IMR-90 (cell line): ENCODE results near the gene ARHGAP24. TPM values are rescaled to one million over a fixed set of nuclear protein-coding genes. Genes with fewer than 3 reads are reported as not detected.

Source experiments
- ATAC-seq: fragments of 200-7000 bp; cut with Tn5 transposase; 2 replicates; pipeline ENCODE4 v1.9.1; 2020; ENCODE audit warnings: low read depth, mild to moderate bottlenecking, moderate library complexity
- BruUV-seq: library from RNA; stranded (reverse); fragments of 400-500 nt; replicated peaks from 2 replicates; lab custom pipeline; 2021; lab: Mats Ljungman, UMichigan
- CTCF ChIA-PET: fragments of 300-600 bp; formaldehyde crosslinking; extraction: SDS; loops from one replicate; lab custom pipeline; 2021; ENCODE audit warnings: antibody characterized with exemption; lab: Yijun Ruan, JAX
- POLR2A ChIA-PET: fragments of 300-600 bp; sonication (Branson Sonifier 250); formaldehyde crosslinking; loops from one replicate; lab custom pipeline; 2022; ENCODE audit warnings: antibody characterized with exemption; ENCODE audit not compliant: unreplicated experiment; lab: Charles Lee
- DNase-seq: peaks from one replicate; pipeline ENCODE4 v3.0.0; 2013
- H2AFZ ChIP-seq: replicated peaks from 2 replicates; pipeline ENCODE3; 2013; ENCODE audit warnings: low read length, mild to moderate bottlenecking; ENCODE audit not compliant: poor library complexity
- H2AK5ac ChIP-seq: 2 replicates; pipeline ENCODE4 v1.6.1; 2013; ENCODE audit warnings: low read depth, low read length, inconsistent platforms
- H2AK9ac ChIP-seq: replicated peaks from 2 replicates; pipeline ENCODE3; 2013; ENCODE audit warnings: mild to moderate bottlenecking, low read depth, low read length, moderate library complexity; ENCODE audit not compliant: poor library complexity
- H2BK120ac ChIP-seq: 2 replicates; pipeline ENCODE4 v1.6.1; 2013; ENCODE audit warnings: low read depth, low read length, inconsistent platforms
- H2BK15ac ChIP-seq: 3 replicates; pipeline ENCODE4 v1.6.1; 2013; ENCODE audit warnings: low read depth, low read length, inconsistent platforms
- H2BK20ac ChIP-seq: 2 replicates; pipeline ENCODE4 v1.6.1; 2013; ENCODE audit warnings: low read depth, mild to moderate bottlenecking, inconsistent platforms, low read length, moderate library complexity
- H2BK5ac ChIP-seq: 2 replicates; pipeline ENCODE4 v1.6.1; 2013; ENCODE audit warnings: mild to moderate bottlenecking, low read depth, low read length, inconsistent platforms; ENCODE audit not compliant: poor library complexity, severe bottlenecking
- H3K14ac ChIP-seq: replicated peaks from 2 replicates; pipeline ENCODE4 v1.6.1; 2013; ENCODE audit warnings: low read depth, low read length, inconsistent platforms
- H3K18ac ChIP-seq: 2 replicates; pipeline ENCODE4 v1.6.1; 2013; ENCODE audit warnings: low read depth, low read length, control low read depth
- H3K23ac ChIP-seq: 2 replicates; pipeline ENCODE4 v1.6.1; 2013; ENCODE audit warnings: low read depth, low read length, inconsistent platforms
- H3K27ac ChIP-seq: 2 replicates; pipeline ENCODE4 v1.5.1; 2013; ENCODE audit warnings: mild to moderate bottlenecking, control low read depth, low read length; ENCODE audit not compliant: insufficient read depth
- H3K27me3 ChIP-seq: 2 replicates; pipeline ENCODE4 v1.6.1; 2013; ENCODE audit warnings: low read length; ENCODE audit not compliant: control insufficient read depth, insufficient read depth
- H3K36me3 ChIP-seq: 2 replicates; pipeline ENCODE4 v1.6.1; 2013; ENCODE audit warnings: low read length, mixed read lengths; ENCODE audit not compliant: control insufficient read depth, insufficient read depth
- H3K4ac ChIP-seq: 2 replicates; pipeline ENCODE4 v1.6.1; 2013; ENCODE audit warnings: low read depth, low read length, inconsistent platforms
- H3K4me1 ChIP-seq: 2 replicates; pipeline ENCODE4 v1.6.1; 2013; ENCODE audit warnings: low read length, mixed read lengths; ENCODE audit not compliant: control insufficient read depth, insufficient read depth
- H3K4me2 ChIP-seq: 2 replicates; pipeline ENCODE4 v1.6.1; 2013; ENCODE audit warnings: low read depth, mild to moderate bottlenecking, control low read depth, low read length, moderate library complexity
- H3K4me3 ChIP-seq: 2 replicates; pipeline ENCODE4 v1.5.1; 2013; ENCODE audit warnings: low read depth, mild to moderate bottlenecking, control low read depth, low read length, moderate library complexity; ENCODE audit not compliant: insufficient read depth
- H3K56ac ChIP-seq: 2 replicates; pipeline ENCODE4 v1.6.1; 2013; ENCODE audit warnings: low read length, inconsistent platforms; ENCODE audit not compliant: insufficient read depth; ENCODE audit errors: extremely low read depth
- H3K79me1 ChIP-seq, 2 experiments: 2 replicates each; pipeline ENCODE4 v1.6.1; 2013; ENCODE audit warnings: low read length in 2 of 2, inconsistent platforms in 1 of 2, low read depth in 1 of 2
- H3K9ac ChIP-seq: 2 replicates; pipeline ENCODE4 v1.6.1; 2013; ENCODE audit warnings: low read depth, low read length, control low read depth
- H3K9me1 ChIP-seq: 2 replicates; pipeline ENCODE4 v1.6.1; 2013; ENCODE audit warnings: low read length, inconsistent platforms; ENCODE audit not compliant: insufficient read depth
- H3K9me3 ChIP-seq: 2 replicates; pipeline ENCODE4 v1.6.1; 2013; ENCODE audit warnings: low read length; ENCODE audit not compliant: control insufficient read depth, insufficient read depth
- H4K20me1 ChIP-seq: 2 replicates; pipeline ENCODE4 v1.6.1; 2013; ENCODE audit warnings: low read length, inconsistent platforms; ENCODE audit not compliant: insufficient read depth
- H4K5ac ChIP-seq: 2 replicates; pipeline ENCODE4 v1.6.1; 2013; ENCODE audit warnings: mild to moderate bottlenecking, low read depth, low read length, control low read depth
- H4K8ac ChIP-seq, 2 experiments: 2 replicates each; pipeline ENCODE4 v1.6.1; 2013; ENCODE audit warnings: low read depth in 2 of 2, low read length in 2 of 2, control low read depth in 1 of 2, inconsistent platforms in 1 of 2
- H4K91ac ChIP-seq: 2 replicates; pipeline ENCODE4 v1.6.1; 2013; ENCODE audit warnings: low read depth, low read length, inconsistent platforms; ENCODE audit not compliant: insufficient read depth
- BHLHE40 ChIP-seq: fragments of 150-350 bp; IDR thresholded peaks from 2 replicates; pipeline ENCODE4 v1.6.1; 2016; ENCODE audit warnings: mild to moderate bottlenecking, low read depth, low read length
- CEBPB ChIP-seq: IDR thresholded peaks from 2 replicates; pipeline ENCODE4 v1.6.1; 2012; ENCODE audit warnings: low read depth, low read length, improper control_type of control experiment
- CHD1 ChIP-seq: IDR thresholded peaks from 2 replicates; pipeline ENCODE4 v1.6.1; 2012; ENCODE audit warnings: low read depth, low read length, improper control_type of control experiment
- FOS ChIP-seq: fragments of 150-350 bp; IDR thresholded peaks from 2 replicates; pipeline ENCODE4 v1.6.1; 2016; ENCODE audit warnings: low read depth, low read length
- MAFK ChIP-seq: IDR thresholded peaks from 2 replicates; pipeline ENCODE4 v1.6.1; 2012; ENCODE audit warnings: low read depth, low read length, improper control_type of control experiment
- MAZ ChIP-seq: IDR thresholded peaks from 2 replicates; pipeline ENCODE4 v1.6.1; 2012; ENCODE audit warnings: low read depth, mild to moderate bottlenecking, low read length, improper control_type of control experiment, moderate library complexity, borderline replicate concordance
- MXI1 ChIP-seq: IDR thresholded peaks from 2 replicates; pipeline ENCODE4 v1.6.1; 2012; ENCODE audit warnings: low read depth, mild to moderate bottlenecking, low read length, moderate library complexity, borderline replicate concordance
- NFE2L2 ChIP-seq: fragments of 150-350 bp; IDR thresholded peaks from 2 replicates; pipeline ENCODE4 v1.6.1; 2016; ENCODE audit warnings: low read depth, mild to moderate bottlenecking, low read length
- POLR2A ChIP-seq: IDR thresholded peaks from 2 replicates; pipeline ENCODE4 v1.6.1; 2012; ENCODE audit warnings: mild to moderate bottlenecking, low read depth, low read length
- RAD21 ChIP-seq: IDR thresholded peaks from 2 replicates; pipeline ENCODE4 v1.6.1; 2012; ENCODE audit warnings: low read length, improper control_type of control experiment
- RCOR1 ChIP-seq: IDR thresholded peaks from 2 replicates; pipeline ENCODE4 v1.6.1; 2012; ENCODE audit warnings: mild to moderate bottlenecking, low read length, improper control_type of control experiment; ENCODE audit not compliant: insufficient replicate concordance
- RFX5 ChIP-seq: IDR thresholded peaks from 2 replicates; pipeline ENCODE4 v1.8.0; 2012; ENCODE audit warnings: low read depth, mild to moderate bottlenecking, low read length, moderate library complexity
- SMC3 ChIP-seq: fragments of 150-350 bp; IDR thresholded peaks from 2 replicates; pipeline ENCODE4 v1.6.1; 2016; ENCODE audit warnings: low read depth, mild to moderate bottlenecking, antibody characterized with exemption, low read length, moderate library complexity
- WGBS, 2 experiments: methylation state at CpG; one replicate each; pipeline versions ENCODE4 v1.1.5 to v1.1.7; 2013; ENCODE audit warnings: missing lambda C conversion rate in 2 of 2; ENCODE audit not compliant: insufficient read length in 1 of 2; ENCODE audit errors: extremely low coverage in 2 of 2; 5-methylcytosine and 5-hydroxymethylcytosine counted together
- dilution Hi-C: fragments of 300-500 bp; cut with HindIII; formaldehyde crosslinking; loops from one replicate; pipeline ENCODE4 v1.14.3; 2018; ENCODE audit warnings: low sequenced_read_pairs; ENCODE audit not compliant: unreplicated experiment
- in situ Hi-C: fragments of 300-500 bp; cut with MboI; formaldehyde crosslinking; loops from 3 replicates; pipeline ENCODE4 v1.14.3; 2019; ENCODE audit warnings: low sequenced_read_pairs, inconsistent platforms, mixed read lengths
- intact Hi-C: fragments of 100-400 bp; cut with micrococcal nuclease; formaldehyde crosslinking; loops from 2 replicates; pipeline ENCODE4 v1.10.0; 2022
- polyA plus RNA-seq, 3 experiments: library from polyadenylated mRNA; depleted of rRNA; stranded (reverse); fragments of >200 nt; gene quantifications; 2 replicates each; pipeline ENCODE4 v1.2.3, GENCODE V29; 2012; ENCODE audit warnings: low replicate concordance in 1 of 3
- total RNA-seq: library from RNA; depleted of rRNA; stranded (reverse); fragments of >200 nt; gene quantifications from 2 replicates; pipeline ENCODE4 v1.2.3, GENCODE V29; 2012
- TF ChIP-seq, protein P1 (sequence below): conservative IDR thresholded peaks from 2 replicates; pipeline ENCODE4 v1.5.1; 2012; ENCODE audit warnings: mild to moderate bottlenecking, low read depth, low read length, improper control_type of control experiment
- TF ChIP-seq, protein P2 (sequence below): fragments of 150-350 bp; IDR thresholded peaks from 2 replicates; pipeline ENCODE4 v1.6.1; 2017; ENCODE audit warnings: mild to moderate bottlenecking, antibody characterized with exemption, low read length, low read depth
- TF ChIP-seq, protein P3 (sequence below): fragments of 150-350 bp; IDR thresholded peaks from 2 replicates; pipeline ENCODE4 v1.6.1; 2016; ENCODE audit warnings: low read depth, mild to moderate bottlenecking, low read length, moderate library complexity, borderline replicate concordance

ARHGAP24 gene
- total and polyA plus RNA-seq, 2 of the 4 experiments (the other 2 are of a cell fraction): 11.9 to 24.0 TPM

DNA sequence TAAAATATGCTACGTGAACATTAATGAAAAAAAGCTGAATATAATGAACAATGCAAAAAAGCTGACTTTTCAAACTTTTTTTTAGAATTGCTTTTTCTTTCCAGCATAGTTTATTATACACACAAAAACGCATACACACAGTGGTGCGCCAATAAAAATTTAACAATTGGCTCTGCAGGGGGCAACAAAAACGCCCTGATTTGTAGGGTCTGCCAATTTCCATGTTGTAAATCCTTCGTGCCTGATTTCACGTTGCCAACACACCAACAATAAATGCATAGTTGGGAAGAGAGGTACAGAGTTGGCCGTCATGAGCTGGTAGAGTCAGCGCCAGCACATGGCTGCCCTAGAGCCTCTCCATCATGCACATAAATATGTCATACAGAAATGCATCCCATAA is 551.8 kb downstream of the ARHGAP24 start:
- TF ChIP-seq RAD21 (no peak), RCOR1 (no peak), MAZ (no peak), POLR2A (no peak), BHLHE40 (no peak), CHD1 (no peak), SMC3 (no peak), NFE2L2 (no peak), CEBPB (no peak), MXI1 (no peak), MAFK (no peak), FOS (no peak), RFX5 (no peak)
- TF ChIP-seq, protein P1, sequence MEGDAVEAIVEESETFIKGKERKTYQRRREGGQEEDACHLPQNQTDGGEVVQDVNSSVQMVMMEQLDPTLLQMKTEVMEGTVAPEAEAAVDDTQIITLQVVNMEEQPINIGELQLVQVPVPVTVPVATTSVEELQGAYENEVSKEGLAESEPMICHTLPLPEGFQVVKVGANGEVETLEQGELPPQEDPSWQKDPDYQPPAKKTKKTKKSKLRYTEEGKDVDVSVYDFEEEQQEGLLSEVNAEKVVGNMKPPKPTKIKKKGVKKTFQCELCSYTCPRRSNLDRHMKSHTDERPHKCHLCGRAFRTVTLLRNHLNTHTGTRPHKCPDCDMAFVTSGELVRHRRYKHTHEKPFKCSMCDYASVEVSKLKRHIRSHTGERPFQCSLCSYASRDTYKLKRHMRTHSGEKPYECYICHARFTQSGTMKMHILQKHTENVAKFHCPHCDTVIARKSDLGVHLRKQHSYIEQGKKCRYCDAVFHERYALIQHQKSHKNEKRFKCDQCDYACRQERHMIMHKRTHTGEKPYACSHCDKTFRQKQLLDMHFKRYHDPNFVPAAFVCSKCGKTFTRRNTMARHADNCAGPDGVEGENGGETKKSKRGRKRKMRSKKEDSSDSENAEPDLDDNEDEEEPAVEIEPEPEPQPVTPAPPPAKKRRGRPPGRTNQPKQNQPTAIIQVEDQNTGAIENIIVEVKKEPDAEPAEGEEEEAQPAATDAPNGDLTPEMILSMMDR: no peak
- TF ChIP-seq, protein P2, sequence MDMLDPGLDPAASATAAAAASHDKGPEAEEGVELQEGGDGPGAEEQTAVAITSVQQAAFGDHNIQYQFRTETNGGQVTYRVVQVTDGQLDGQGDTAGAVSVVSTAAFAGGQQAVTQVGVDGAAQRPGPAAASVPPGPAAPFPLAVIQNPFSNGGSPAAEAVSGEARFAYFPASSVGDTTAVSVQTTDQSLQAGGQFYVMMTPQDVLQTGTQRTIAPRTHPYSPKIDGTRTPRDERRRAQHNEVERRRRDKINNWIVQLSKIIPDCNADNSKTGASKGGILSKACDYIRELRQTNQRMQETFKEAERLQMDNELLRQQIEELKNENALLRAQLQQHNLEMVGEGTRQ: no peak
- TF ChIP-seq, protein P3, sequence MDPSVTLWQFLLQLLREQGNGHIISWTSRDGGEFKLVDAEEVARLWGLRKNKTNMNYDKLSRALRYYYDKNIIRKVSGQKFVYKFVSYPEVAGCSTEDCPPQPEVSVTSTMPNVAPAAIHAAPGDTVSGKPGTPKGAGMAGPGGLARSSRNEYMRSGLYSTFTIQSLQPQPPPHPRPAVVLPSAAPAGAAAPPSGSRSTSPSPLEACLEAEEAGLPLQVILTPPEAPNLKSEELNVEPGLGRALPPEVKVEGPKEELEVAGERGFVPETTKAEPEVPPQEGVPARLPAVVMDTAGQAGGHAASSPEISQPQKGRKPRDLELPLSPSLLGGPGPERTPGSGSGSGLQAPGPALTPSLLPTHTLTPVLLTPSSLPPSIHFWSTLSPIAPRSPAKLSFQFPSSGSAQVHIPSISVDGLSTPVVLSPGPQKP: no peak
- Histone ChIP-seq H3K56ac (no peak overlapping the region), H2BK20ac (no peak overlapping the region), H3K4me1 (no peaks in the 10 kb centered on the region), H3K27ac (no peak overlapping the region), H3K23ac (no peak overlapping the region), H2AK5ac (no peak overlapping the region), H3K14ac (no peak overlapping the region), H3K4me2 (no peak overlapping the region), H2BK15ac (no peak overlapping the region), H4K20me1 (no peaks in the 10 kb centered on the region), H2AK9ac (no peak overlapping the region), H3K9me3 (no peaks in the 10 kb centered on the region), H4K5ac (no peak overlapping the region), H3K18ac (no peak overlapping the region), H3K79me1 (no peaks in the 10 kb centered on the region), H3K9me1 (no peaks in the 10 kb centered on the region), H3K4me3 (no peak overlapping the region), H2BK5ac (no peak overlapping the region), H4K91ac (no peak overlapping the region), H3K27me3 (no peaks in the 10 kb centered on the region), H3K9ac (no peak overlapping the region), H2BK120ac (no peak overlapping the region), H3K36me3 (no peaks in the 10 kb centered on the region), H4K8ac (no peak overlapping the region), H3K4ac (no peak overlapping the region), H2AFZ (no peak overlapping the region)
- dilution Hi-C loops: no loop called here
- ChIA-PET POLR2A (no interaction called here), CTCF (interaction anchor here (0.6 kb wide), 1 partner anchor 234 kb away, joined by 4 read pairs; no protein-coding TSS in a partner anchor)
- no peak for ATAC-seq
- no CpG with 5 or more reads among the region's 8 CpGs for WGBS, 2 experiments
- intact Hi-C loops: no loop called here
- BruUV-seq: no TSS peak
- in situ Hi-C loops: no loop called here
- no peak for DNase-seq
